GM23338 (cell line): ENCODE measurements around the gene RAB4A. TPM values are rescaled to one million over a fixed set of nuclear protein-coding genes. Genes with fewer than 3 reads are reported as not detected.

Source experiments
- ATAC-seq: fragments of 200-7000 bp; cut with Tn5 transposase; 3 replicates; pipeline ENCODE4 v1.9.1; 2020
- DNase-seq: peaks from one replicate; pipeline ENCODE4 v3.0.0-alpha.2; 2015; ENCODE audit warnings: low spot score
- H2AFZ ChIP-seq: fragments of 200-600 bp; sonication (generic); 2 replicates; pipeline ENCODE4 v1.8.0; 2016; ENCODE audit warnings: antibody characterized with exemption, mild to moderate bottlenecking, moderate library complexity
- H3F3A ChIP-seq: fragments of 200-600 bp; sonication (generic); replicated peaks from 2 replicates; pipeline ENCODE4 v1.8.0; 2017; ENCODE audit warnings: antibody characterized with exemption, mixed run types, low read depth
- H3K27ac ChIP-seq: fragments of 200-600 bp; sonication (generic); 2 replicates; pipeline ENCODE4 v1.6.1; 2016; ENCODE audit warnings: low read depth
- H3K27me3 ChIP-seq: fragments of 200-600 bp; sonication (generic); 2 replicates; pipeline ENCODE4 v1.8.0; 2016; ENCODE audit warnings: mild to moderate bottlenecking, mixed run types, moderate library complexity; ENCODE audit not compliant: insufficient read depth
- H3K36me3 ChIP-seq: fragments of 200-600 bp; sonication (generic); 2 replicates; pipeline ENCODE4 v1.8.0; 2016; ENCODE audit warnings: mild to moderate bottlenecking; ENCODE audit not compliant: insufficient read depth
- H3K4me1 ChIP-seq: fragments of 200-600 bp; sonication (generic); 2 replicates; pipeline ENCODE4 v1.8.0; 2016; ENCODE audit warnings: mild to moderate bottlenecking, moderate library complexity; ENCODE audit not compliant: insufficient read depth
- H3K4me2 ChIP-seq: fragments of 200-600 bp; sonication (generic); 2 replicates; pipeline ENCODE4 v1.7.1; 2017; ENCODE audit warnings: mixed run types
- H3K4me3 ChIP-seq: fragments of 200-600 bp; sonication (generic); 2 replicates; pipeline ENCODE4 v1.6.1; 2016; ENCODE audit warnings: mixed run types
- H3K79me2 ChIP-seq: fragments of 200-600 bp; sonication (generic); replicated peaks from 2 replicates; pipeline ENCODE4 v1.8.0; 2017; ENCODE audit warnings: mild to moderate bottlenecking; ENCODE audit not compliant: insufficient read depth
- H3K9me2 ChIP-seq: fragments of 200-600 bp; sonication (generic); 2 replicates; pipeline ENCODE4 v1.8.0; 2017; ENCODE audit not compliant: insufficient read depth
- H4K20me1 ChIP-seq: fragments of 200-600 bp; sonication (generic); replicated peaks from 2 replicates; pipeline ENCODE4 v1.8.0; 2017; ENCODE audit warnings: mild to moderate bottlenecking; ENCODE audit not compliant: insufficient read depth
- H3K27ac Mint-ChIP-seq: 2 replicates; pipeline ENCODE4 v1.8.0; 2020; ENCODE audit warnings: inconsistent platforms, mild to moderate bottlenecking, moderate library complexity, mixed read lengths
- H3K27me3 Mint-ChIP-seq: 3 replicates; pipeline ENCODE4 v1.8.0; 2022; ENCODE audit warnings: low read depth, mild to moderate bottlenecking, moderate library complexity, mixed read lengths, inconsistent platforms; ENCODE audit not compliant: insufficient read depth, poor library complexity
- H3K36me3 Mint-ChIP-seq: 3 replicates; pipeline ENCODE4 v1.8.0; 2021; ENCODE audit warnings: low read depth, mild to moderate bottlenecking, inconsistent platforms, moderate library complexity, mixed read lengths
- H3K4me1 Mint-ChIP-seq: 3 replicates; pipeline ENCODE4 v1.8.0; 2020; ENCODE audit warnings: mild to moderate bottlenecking, inconsistent platforms, mixed read lengths
- H3K4me3 Mint-ChIP-seq: 3 replicates; pipeline ENCODE4 v1.8.0; 2021; ENCODE audit warnings: moderate library complexity, mild to moderate bottlenecking, inconsistent platforms, mixed read lengths
- H3K9me3 Mint-ChIP-seq: 3 replicates; pipeline ENCODE4 v1.8.0; 2020; ENCODE audit warnings: moderate library complexity, mild to moderate bottlenecking, inconsistent platforms, mixed read lengths
- CREB1 ChIP-seq: fragments of 250-450 bp; sonication (Bioruptor Pico); IDR thresholded peaks from 2 replicates; pipeline ENCODE4 v1.5.0; 2020; ENCODE audit warnings: low read depth, mild to moderate bottlenecking, moderate library complexity
- CTCF ChIP-seq, 2 experiments: fragments of 200-600 bp in 1 of 2; sonication (generic) in 1 of 2; conservative IDR thresholded peaks; 2 replicates each; pipeline versions ENCODE4 v1.5.1 to v1.6.1; 2016 to 2017; ENCODE audit warnings: antibody characterized with exemption in 2 of 2, low read depth in 2 of 2, mild to moderate bottlenecking in 2 of 2, moderate library complexity in 1 of 2
- EZH2 ChIP-seq: fragments of 200-600 bp; sonication (generic); IDR thresholded peaks from one replicate; pipeline ENCODE4 v1.8.0; 2017; ENCODE audit warnings: antibody characterized with exemption, mild to moderate bottlenecking, low read depth; ENCODE audit not compliant: unreplicated experiment
- EZH2phosphoT487 ChIP-seq: fragments of 200-600 bp; sonication (generic); IDR thresholded peaks from one replicate; pipeline ENCODE4 v1.8.1; 2018; ENCODE audit warnings: antibody characterized with exemption; ENCODE audit not compliant: unreplicated experiment
- JUNB ChIP-seq: IDR thresholded peaks from one replicate; pipeline ENCODE4 v1.6.1; 2016; ENCODE audit warnings: antibody characterized with exemption; ENCODE audit not compliant: unreplicated experiment
- NANOG ChIP-seq: IDR thresholded peaks from 2 replicates; pipeline ENCODE4 v1.6.1; 2016; ENCODE audit warnings: antibody characterized with exemption, borderline replicate concordance
- POLR2AphosphoS5 ChIP-seq: IDR thresholded peaks from 2 replicates; pipeline ENCODE4 v1.6.1; 2016; ENCODE audit warnings: antibody characterized with exemption, low read depth
- STAT1 ChIP-seq: IDR thresholded peaks from one replicate; pipeline ENCODE4 v1.6.1; 2016; ENCODE audit warnings: antibody characterized with exemption; ENCODE audit not compliant: unreplicated experiment
- ZNF114 ChIP-seq: fragments of 250-450 bp; sonication (Bioruptor Pico); IDR thresholded peaks from 2 replicates; pipeline ENCODE4 v1.5.0; 2020; ENCODE audit warnings: mild to moderate bottlenecking, moderate library complexity
- ZNF331 ChIP-seq: fragments of 250-450 bp; sonication (Bioruptor Pico); IDR thresholded peaks from 2 replicates; pipeline ENCODE4 v1.5.0; 2020; ENCODE audit warnings: low read depth, mild to moderate bottlenecking, moderate library complexity
- ZNF462 ChIP-seq: fragments of 250-450 bp; sonication (Bioruptor Pico); IDR thresholded peaks from 2 replicates; pipeline ENCODE4 v1.5.0; 2020; ENCODE audit warnings: mild to moderate bottlenecking, moderate library complexity
- polyA plus RNA-seq: library from polyadenylated mRNA; unstranded; fragments of >200 nt; fragmentation: Nextera tagmentation; extraction: Ambion mirVana; gene quantifications from 2 replicates; pipeline ENCODE4 v1.2.1, GENCODE V29; 2016
- total RNA-seq: library from RNA; depleted of rRNA; stranded (reverse); fragments of >200 nt; shearing (Covaris generic); gene quantifications from 2 replicates; pipeline ENCODE4 v1.2.3, GENCODE V29; 2014

Gene RAB4A
- total and polyA plus RNA-seq, 2 experiments from 2014 or later: 37.5 to 50.8 TPM

- ATAC-seq: no peak
These were observed 16.4 kb downstream of the RAB4A start for GRCh38 chr1:229287267-229287666.

GRCh38 chr1:229288516-229288915 is 17.6 kb downstream of the RAB4A start:
- peaks cover 15% of the 10 kb centered on the region; the same call in 1 of the 2 replicates for H4K20me1 ChIP-seq
- no peak for ATAC-seq
- no peaks in the 10 kb centered on the region for H3K36me3 ChIP-seq
- H3K79me2 ChIP-seq: peaks cover 45% of the 10 kb centered on the region
- Mint-ChIP-seq H3K36me3 (peaks cover 19% of the 10 kb centered on the region), H3K27ac (no peak overlapping the region), H3K9me3 (no peaks in the 10 kb centered on the region), H3K4me3 (no peak overlapping the region), H3K27me3 (peaks cover 2% of the 10 kb centered on the region), H3K4me1 (peaks cover 15% of the 10 kb centered on the region; the same call in 2 of the 3 replicates)
- no peak overlapping the region for H2AFZ ChIP-seq
- no peaks in the 10 kb centered on the region for H3K27me3 ChIP-seq
- H3K27ac ChIP-seq: no peak overlapping the region
- H3K4me2 ChIP-seq: no peak overlapping the region
- no peak for DNase-seq
- H3K4me1 ChIP-seq: peaks cover 11% of the 10 kb centered on the region; the same call in 1 of the 2 replicates
- no peaks in the 10 kb centered on the region for H3F3A ChIP-seq
- no peak overlapping the region for H3K4me3 ChIP-seq
- no peaks in the 10 kb centered on the region for H3K9me2 ChIP-seq
- no peak for TF ChIP-seq NANOG
- TF ChIP-seq CTCF (conservative IDR thresholded peaks at IDR 0.05; ENCODE audit: low read depth in 2 of 2): no peak
- no peak for TF ChIP-seq POLR2AphosphoS5
- no peak for TF ChIP-seq EZH2
- no peak for TF ChIP-seq CREB1 (CRISPR knock-in tag)
- TF ChIP-seq EZH2phosphoT487: no peak
- TF ChIP-seq JUNB: no peak
- no peak for TF ChIP-seq ZNF331
- no peak for TF ChIP-seq STAT1
- no peak for TF ChIP-seq ZNF462

More at GRCh38 chr1:229287267-229287666, 16.4 kb downstream of the RAB4A start:
- Histone ChIP-seq H2AFZ (no peak overlapping the region), H3K27me3 (no peaks in the 10 kb centered on the region), H3K4me1 (peaks cover 11% of the 10 kb centered on the region; the same call in 1 of the 2 replicates), H3K4me2 (no peak overlapping the region), H3K36me3 (no peaks in the 10 kb centered on the region), H4K20me1 (peaks cover 17% of the 10 kb centered on the region; the same call in 1 of the 2 replicates), H3K4me3 (no peak overlapping the region), H3K27ac (no peak overlapping the region), H3K9me2 (no peaks in the 10 kb centered on the region), H3F3A (no peaks in the 10 kb centered on the region), H3K79me2 (peaks cover 57% of the 10 kb centered on the region)
- H3K27me3 Mint-ChIP-seq: no peaks in the 10 kb centered on the region
- H3K36me3 Mint-ChIP-seq: peaks cover 19% of the 10 kb centered on the region
- peaks cover 15% of the 10 kb centered on the region; the same call in 2 of the 3 replicates for H3K4me1 Mint-ChIP-seq
- no peaks in the 10 kb centered on the region for H3K9me3 Mint-ChIP-seq
- H3K4me3 Mint-ChIP-seq: no peak overlapping the region
- no peak for TF ChIP-seq ZNF331
- TF ChIP-seq CREB1 (CRISPR knock-in tag): no peak
- TF ChIP-seq ZNF114: no peak
- no peak for DNase-seq
- H3K27ac Mint-ChIP-seq: no peak overlapping the region
